GM19438 (cell line): ENCODE results near the gene PIGH.
"Not testable (repeated sequence)": the region's sequence is repeated elsewhere in the genome, so short reads cannot be mapped to it uniquely, and the experiment has no call there.

Experiments used
- ATAC-seq: cut with Tn5 transposase; IDR thresholded peaks from one replicate; pipeline ENCODE4 v1.9.1; 2021; ENCODE audit warnings: low read depth; ENCODE audit not compliant: unreplicated experiment

The PIGH gene

GRCh38 chr14:67599698-67600561, at the start of gene PIGH:
Gene PIGH, minus strand, starts transcription at chr14:67600268. Its CDS starts 65 bp downstream, at chr14:67600203.
- ATAC-seq: peak; percentile 88

GRCh38 chr14:67646131-67646530, 46.1 kb upstream of the PIGH start:
- no peak for ATAC-seq

GRCh38 chr14:67645414-67645813, 45.3 kb upstream of the PIGH start:
- no peak for ATAC-seq

- ATAC-seq: no peak
Observed at GRCh38 chr14:67644428-67644827, 44.4 kb upstream of the PIGH start.

GRCh38 chr14:67643713-67644112, 43.6 kb upstream of the PIGH start:
- ATAC-seq: no peak

GRCh38 chr14:67641902-67642749, 42.1 kb upstream of the PIGH start:
- ATAC-seq: no peak

- no peak for ATAC-seq
Observed at GRCh38 chr14:67641480-67641879, 41.4 kb upstream of the PIGH start.

- ATAC-seq: no peak
Observed at GRCh38 chr14:67638642-67639041, 38.6 kb upstream of the PIGH start.

- no peak for ATAC-seq
Observed at GRCh38 chr14:67636361-67636919, 36.4 kb upstream of the PIGH start.

GRCh38 chr14:67633451-67634147, 33.5 kb upstream of the PIGH start:
- no peak for ATAC-seq

GRCh38 chr14:67630938-67631337, 30.9 kb upstream of the PIGH start:
- no peak for ATAC-seq

- no peak for ATAC-seq
Observed at GRCh38 chr14:67630186-67630585, 30.1 kb upstream of the PIGH start.

- no peak for ATAC-seq
Observed at GRCh38 chr14:67627519-67627918, 27.5 kb upstream of the PIGH start.

GRCh38 chr14:67626131-67626530, 26.1 kb upstream of the PIGH start:
- ATAC-seq: not testable (repeated sequence)

- no peak for ATAC-seq
Observed at GRCh38 chr14:67623114-67623513, 23.0 kb upstream of the PIGH start.

- ATAC-seq: no peak
Observed at GRCh38 chr14:67622675-67623074, 22.6 kb upstream of the PIGH start.

- ATAC-seq: no peak
Observed at GRCh38 chr14:67620217-67620785, 20.2 kb upstream of the PIGH start.

GRCh38 chr14:67619446-67620216, 19.6 kb upstream of the PIGH start, which contains the start of gene ARG2:
Gene ARG2, plus strand, starts transcription at chr14:67619920. Its CDS starts 58 bp downstream, at chr14:67619978.
- peak; percentile 84 for ATAC-seq

GRCh38 chr14:67618617-67619063, 18.6 kb upstream of the PIGH start:
- no peak for ATAC-seq
